GM12874 (cell line): ENCODE measurements around the gene MFSD11.

ENCODE experiments used
- TF ChIP-seq, protein P1 (sequence below): IDR thresholded peaks from 2 replicates; pipeline ENCODE4 v1.5.1; 2011; ENCODE audit warnings: low read depth, mild to moderate bottlenecking, control low read depth, low read length, moderate library complexity; ENCODE audit not compliant: insufficient read depth

MFSD11 gene

DNA sequence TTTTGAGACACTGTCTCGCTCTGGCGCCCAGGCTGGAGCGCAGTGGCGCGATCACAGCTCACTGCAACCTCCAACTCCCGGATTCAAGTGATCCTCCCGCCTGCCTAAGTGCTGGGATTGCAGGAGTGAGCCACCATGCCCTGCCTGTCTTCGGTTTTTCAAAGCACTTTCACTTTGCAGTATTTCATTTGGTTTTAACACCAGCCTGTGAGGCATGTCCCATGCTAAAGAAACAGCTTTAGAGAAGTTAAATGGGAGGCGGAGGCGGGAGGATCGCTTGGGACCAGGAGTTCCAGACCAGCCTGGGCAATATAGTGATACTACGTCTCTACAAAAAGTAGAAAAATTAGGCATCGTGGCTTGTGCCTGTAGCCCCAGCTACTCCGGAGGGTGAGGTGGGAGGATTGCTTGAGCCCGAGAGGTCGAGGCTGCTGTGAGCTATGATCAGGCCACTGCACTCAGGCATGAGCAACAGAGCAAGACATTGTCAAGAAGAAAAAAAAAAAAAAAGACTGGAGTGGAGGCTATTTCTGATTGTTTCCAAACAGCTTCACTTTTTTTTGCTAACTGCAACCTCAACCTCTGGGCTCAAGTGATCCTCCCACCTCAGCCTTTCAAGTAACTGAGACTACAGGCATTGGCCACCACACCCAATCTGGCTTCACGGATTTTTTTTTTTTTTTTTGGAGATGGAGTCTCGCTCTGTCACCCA is 10.0 kb upstream of the MFSD11 start:
- TF ChIP-seq, protein P1, sequence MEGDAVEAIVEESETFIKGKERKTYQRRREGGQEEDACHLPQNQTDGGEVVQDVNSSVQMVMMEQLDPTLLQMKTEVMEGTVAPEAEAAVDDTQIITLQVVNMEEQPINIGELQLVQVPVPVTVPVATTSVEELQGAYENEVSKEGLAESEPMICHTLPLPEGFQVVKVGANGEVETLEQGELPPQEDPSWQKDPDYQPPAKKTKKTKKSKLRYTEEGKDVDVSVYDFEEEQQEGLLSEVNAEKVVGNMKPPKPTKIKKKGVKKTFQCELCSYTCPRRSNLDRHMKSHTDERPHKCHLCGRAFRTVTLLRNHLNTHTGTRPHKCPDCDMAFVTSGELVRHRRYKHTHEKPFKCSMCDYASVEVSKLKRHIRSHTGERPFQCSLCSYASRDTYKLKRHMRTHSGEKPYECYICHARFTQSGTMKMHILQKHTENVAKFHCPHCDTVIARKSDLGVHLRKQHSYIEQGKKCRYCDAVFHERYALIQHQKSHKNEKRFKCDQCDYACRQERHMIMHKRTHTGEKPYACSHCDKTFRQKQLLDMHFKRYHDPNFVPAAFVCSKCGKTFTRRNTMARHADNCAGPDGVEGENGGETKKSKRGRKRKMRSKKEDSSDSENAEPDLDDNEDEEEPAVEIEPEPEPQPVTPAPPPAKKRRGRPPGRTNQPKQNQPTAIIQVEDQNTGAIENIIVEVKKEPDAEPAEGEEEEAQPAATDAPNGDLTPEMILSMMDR, result no peak

DNA sequence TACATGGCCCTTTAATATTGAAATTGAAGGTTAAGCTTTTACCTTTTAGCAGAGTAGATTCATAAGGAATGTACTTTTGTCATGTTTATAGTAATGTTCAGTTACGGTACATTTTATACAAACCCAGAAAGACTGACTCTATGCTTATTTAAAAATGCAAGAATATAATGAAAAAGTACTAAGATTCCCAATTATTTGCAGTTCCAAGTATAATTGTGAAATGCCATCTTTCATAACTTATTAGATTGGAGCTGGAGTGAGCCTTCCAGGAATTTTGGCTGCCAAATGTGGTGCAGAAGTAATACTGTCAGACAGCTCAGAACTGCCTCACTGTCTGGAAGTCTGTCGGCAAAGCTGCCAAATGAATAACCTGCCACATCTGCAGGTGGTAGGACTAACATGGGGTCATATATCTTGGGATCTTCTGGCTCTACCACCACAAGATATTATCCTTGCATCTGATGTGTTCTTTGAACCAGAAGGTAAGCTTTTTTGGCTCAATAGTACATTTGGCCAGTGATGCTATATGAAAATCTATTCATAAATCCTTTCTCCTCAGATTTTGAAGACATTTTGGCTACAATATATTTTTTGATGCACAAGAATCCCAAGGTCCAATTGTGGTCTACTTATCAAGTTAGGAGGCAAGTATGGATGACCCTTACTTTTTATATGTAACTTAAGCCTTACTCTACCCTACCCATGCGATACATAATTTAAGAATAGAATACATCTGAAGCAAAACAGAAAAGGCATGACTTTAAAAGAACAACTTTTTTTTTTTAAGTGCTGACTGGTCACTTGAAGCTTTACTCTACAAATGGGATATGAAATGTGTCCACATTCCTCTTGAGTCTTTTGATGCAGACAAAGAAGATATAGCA is 4.9 kb upstream of the MFSD11 start:
- TF ChIP-seq, protein P1, result no peak

DNA sequence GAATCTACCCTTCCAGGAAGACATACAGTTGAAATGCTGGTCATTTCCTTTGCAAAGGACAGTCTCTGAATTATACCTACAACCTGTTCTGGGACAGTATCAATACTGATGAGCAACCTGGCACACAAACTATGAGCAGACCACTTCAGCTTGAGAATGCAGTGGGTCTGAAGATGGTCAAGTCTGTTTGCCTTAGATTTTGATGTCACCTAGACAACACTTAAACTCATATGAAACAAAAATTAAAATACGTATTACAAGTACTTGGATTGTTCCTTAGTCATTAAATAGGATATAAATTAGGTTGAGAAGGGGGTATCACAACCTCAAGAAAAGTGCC is 4.3 kb upstream of the MFSD11 start:
- TF ChIP-seq, protein P1, result no peak

- TF ChIP-seq, protein P1, result no peak
Observed at GRCh38 chr17:76734080-76734840, 3.7 kb upstream of the MFSD11 start.

GRCh38 chr17:76735006-76735405 is 2.9 kb upstream of the MFSD11 start:
- TF ChIP-seq, protein P1, result no peak

GRCh38 chr17:76735586-76736348 is 2.2 kb upstream of the MFSD11 start:
- TF ChIP-seq, protein P1, result no peak
